GM21717 (cell line): ENCODE results near the gene LTV1.
"Not testable (repeated sequence)": the region's sequence is repeated elsewhere in the genome, so short reads cannot be mapped to it uniquely, and the experiment has no call there.

ENCODE experiments used
- ATAC-seq: cut with Tn5 transposase; IDR thresholded peaks from one replicate; pipeline ENCODE4 v1.9.1; 2021; ENCODE audit warnings: mild to moderate bottlenecking, moderate library complexity; ENCODE audit not compliant: unreplicated experiment

Gene LTV1, protein sequence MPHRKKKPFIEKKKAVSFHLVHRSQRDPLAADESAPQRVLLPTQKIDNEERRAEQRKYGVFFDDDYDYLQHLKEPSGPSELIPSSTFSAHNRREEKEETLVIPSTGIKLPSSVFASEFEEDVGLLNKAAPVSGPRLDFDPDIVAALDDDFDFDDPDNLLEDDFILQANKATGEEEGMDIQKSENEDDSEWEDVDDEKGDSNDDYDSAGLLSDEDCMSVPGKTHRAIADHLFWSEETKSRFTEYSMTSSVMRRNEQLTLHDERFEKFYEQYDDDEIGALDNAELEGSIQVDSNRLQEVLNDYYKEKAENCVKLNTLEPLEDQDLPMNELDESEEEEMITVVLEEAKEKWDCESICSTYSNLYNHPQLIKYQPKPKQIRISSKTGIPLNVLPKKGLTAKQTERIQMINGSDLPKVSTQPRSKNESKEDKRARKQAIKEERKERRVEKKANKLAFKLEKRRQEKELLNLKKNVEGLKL

GRCh38 chr6:143842902-143843676, at the start of gene LTV1:
Gene LTV1 (plus strand): TSS chr6:143843338. CDS start chr6:143843478, 140 bp downstream.
- ATAC-seq: peak; percentile 100

DNA sequence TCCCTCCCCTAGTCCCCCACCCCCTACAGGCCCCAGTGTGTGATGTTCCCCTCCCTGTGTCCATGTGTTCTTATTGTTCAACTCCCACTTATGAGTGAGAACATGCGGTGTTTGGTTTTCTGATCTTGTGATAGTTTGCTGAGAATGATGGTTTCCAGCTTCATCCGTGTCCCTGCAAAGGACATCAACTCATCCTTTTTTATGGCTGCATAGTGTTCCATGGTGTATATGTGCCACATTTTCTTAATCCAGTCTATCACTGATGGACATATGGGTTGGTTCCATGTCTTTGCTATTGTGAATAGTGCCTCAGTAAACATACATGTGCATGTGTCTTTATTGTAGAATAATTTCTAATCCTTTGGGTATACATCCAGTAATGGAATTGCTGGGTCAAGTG, 46.6 kb upstream of the LTV1 start:
- not testable (repeated sequence) for ATAC-seq

DNA sequence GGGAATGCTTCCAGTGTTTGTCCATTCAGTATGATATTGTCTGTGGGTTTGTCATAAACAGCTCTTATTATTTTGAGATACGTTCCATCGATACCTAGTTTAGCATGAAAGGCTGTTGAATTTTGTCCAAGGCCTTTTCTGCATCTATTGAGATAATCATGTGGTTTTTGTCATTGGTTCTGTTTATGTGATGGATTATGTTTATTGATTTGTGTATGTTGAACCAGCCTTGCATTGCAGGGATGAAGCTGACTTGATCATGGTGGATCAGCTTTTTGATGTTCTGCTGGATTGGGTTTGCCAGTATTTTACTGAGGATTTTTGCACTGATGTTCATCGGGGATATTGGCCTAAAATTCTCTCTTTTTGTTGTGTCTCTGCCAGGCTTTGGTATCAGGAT, 44.7 kb upstream of the LTV1 start:
- not testable (repeated sequence) for ATAC-seq

DNA sequence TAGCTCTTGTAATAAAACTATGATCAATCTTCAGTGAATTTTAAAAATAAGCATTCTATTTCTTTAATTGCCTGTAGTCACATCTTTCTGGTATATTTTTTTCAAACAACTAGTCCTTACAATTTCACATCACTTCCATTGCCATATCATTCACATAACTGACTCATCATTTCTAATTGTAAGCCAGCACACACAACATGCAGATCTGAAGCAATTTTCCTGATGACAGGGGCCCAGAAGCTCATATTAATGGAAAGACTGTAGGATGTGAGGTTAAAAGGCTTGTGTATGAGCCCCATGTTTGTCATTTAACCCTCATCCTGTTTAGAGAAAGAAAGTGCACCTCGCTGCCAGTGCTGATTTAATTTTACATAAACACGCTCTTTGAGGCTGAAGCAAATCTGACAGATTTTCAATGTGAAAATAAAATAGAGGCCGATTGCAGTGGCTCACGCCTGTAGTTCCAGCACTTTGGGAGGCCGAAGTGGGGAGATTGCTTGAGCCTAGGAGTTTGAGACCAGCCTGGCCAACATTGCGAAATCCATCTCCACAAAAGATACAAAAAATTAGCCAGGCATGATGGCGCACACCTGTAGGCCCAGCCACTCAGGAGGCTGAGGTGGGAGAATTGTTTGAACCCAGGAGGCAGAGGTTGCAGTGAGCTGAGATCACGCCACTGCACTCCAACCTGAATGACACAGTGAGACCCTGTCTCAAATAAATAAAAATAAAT, 40.1 kb upstream of the LTV1 start:
- no peak for ATAC-seq

DNA sequence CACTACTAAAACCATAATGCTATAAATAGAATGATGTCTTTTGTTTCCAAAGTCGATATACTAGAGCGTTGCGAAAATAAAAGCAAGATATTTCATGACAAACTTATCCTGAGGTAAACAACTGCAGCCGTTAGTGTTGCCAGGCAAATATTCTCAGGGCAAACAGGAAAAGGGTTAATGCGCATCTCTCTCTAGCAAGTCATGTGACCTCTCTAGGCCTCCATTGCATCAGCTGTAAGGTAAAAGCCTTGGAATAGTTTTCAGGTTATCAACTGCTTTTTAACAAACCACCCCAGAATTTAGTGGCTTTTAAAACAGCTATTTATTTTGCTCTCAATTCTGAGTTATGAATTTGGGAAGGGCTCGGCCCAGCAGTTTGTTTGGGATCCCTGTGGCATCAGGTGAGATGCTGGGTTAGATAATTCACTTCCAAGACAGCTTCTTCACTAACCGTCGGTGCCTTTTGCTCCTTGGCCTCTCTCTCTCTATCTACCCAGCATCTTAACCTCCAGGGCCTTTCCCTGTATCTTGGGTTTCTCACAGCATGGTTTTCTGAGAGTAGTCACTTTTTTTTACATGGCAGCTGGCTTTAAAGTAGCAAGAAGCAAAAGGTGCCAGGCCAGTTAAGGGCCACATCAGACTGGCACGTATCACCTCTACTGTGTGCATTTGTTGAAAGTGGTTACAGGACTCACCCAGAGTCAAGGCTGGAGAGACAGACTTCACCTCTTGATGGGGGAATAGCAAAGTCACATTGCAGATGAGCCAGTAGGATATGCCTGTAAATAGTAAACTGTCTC, 39.2 kb upstream of the LTV1 start:
- ATAC-seq: no peak

GRCh38 chr6:143804835-143805239, 38.3 kb upstream of the LTV1 start:
- ATAC-seq: no peak

- no peak for ATAC-seq
These were observed 36.6 kb upstream of the LTV1 start for GRCh38 chr6:143806282-143807102.

DNA sequence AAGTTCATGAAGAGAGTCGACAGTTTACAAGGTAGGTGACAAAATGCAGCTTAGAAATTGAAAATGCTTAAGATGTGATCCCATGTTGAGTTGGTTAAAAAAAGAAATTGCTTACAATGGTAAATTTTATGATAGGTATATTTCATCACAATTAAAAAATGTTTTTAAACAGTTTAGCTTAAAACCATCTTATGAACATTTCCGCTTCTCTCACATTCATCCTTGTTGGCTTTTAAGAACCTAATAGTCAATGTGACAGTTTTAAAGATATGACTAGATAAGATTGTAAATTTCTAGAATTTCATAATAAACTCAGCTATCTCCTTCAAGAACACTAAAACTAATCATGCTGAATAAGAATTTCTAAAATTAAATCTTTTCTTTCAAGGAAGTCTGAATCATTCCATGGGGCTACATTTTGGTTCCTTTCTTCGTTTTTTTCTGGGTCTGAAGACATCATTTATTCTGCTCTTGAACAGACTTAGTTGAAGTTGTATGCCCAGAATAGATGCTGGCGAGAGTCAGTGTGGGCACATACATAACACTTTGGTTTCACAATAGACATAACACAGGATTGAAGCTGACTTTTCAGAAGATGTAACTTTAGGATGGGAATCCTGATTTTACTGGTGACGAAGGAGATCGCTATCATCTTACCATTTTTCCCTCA, 35.9 kb upstream of the LTV1 start:
- no peak for ATAC-seq

GRCh38 chr6:143810745-143811144, 32.4 kb upstream of the LTV1 start:
- no peak for ATAC-seq

GRCh38 chr6:143811501-143812157, 31.5 kb upstream of the LTV1 start:
- ATAC-seq: no peak

- no peak for ATAC-seq
These were observed 25.5 kb upstream of the LTV1 start for GRCh38 chr6:143817621-143818020.

DNA sequence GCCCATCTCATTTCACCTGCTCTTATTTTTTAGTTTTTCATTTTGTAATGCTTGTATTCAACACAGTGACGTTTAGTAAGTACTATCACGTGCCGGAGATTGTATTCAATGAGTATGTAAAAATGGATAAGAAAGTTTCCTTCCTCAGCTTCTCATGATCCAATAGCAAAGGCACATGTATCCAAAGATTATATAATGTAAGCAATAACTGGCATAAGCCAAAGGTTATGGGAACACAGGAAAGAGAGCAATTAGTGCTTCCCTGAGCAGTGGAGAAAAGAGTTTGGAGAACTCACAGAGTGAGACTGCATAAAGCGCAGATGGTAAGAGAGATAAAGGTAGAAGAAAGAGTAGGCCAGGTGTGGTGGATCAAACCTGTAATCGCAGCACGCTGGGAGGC, 21.8 kb upstream of the LTV1 start:
- ATAC-seq: no peak

DNA sequence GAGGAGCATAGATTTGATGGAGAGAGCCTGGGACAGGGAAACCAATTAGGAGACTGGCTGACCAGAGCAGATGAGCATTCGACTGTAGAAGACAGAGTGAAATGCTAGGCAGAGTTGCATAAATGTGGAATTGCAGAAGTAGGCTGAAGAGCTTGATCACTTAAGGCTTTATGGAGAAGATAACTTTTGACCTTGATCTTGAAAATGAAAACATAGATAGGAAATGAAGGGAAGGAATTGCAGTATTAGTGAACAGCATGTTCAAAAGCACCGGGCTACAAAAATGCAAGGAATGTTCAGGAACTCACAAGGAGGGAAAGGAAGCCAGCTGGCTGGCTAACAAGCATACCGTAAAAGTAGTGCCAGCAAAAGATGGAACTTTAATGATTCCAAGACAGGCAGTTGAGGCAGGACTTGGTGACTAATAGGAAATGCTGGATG, 20.5 kb upstream of the LTV1 start:
- no peak for ATAC-seq

- ATAC-seq: no peak
These were observed 19.6 kb upstream of the LTV1 start for GRCh38 chr6:143823548-143823947.

DNA sequence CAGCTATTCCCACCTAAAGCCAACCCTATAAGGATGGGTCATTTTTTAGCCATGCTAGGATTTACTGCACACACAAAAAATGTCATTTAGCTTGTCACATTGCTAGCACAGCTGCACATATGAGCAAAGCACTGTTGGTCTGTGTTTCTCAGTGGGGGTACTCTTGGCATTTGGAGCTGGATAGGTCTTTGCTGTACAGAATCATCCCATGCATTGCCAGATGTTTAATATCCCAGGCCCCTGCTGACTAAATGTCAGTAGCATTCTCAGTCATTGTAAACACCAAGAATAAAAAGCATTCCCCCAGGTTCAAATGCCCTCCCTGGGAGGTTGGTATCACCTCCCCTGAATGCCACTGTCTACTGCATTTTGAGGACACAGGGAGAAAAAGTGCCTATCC, 14.6 kb upstream of the LTV1 start:
- no peak for ATAC-seq

- ATAC-seq: no peak
These were observed 7.0 kb upstream of the LTV1 start for GRCh38 chr6:143836150-143836549.

DNA sequence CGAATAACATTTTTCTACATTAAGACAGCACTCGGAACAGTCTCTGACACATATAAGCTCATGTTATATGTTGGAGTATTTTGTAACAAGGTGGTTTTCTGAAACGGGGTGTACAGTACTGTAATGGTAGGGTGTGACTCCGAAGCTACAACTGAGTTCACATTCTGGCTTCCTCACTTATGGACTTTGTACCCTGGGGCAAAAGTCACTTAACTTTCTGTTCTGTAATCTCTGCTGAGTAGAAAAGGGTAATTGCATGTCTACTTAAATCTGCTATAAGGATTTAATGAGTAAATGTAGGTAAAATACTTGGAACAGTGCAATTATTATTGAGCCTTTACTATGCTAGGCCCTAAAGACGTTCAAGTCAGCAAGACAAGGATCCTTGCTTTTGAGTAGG, 4.7 kb upstream of the LTV1 start:
- ATAC-seq: no peak

GRCh38 chr6:143839196-143839595, 3.9 kb upstream of the LTV1 start:
- no peak for ATAC-seq
